Tibial artery (tissue), 4 donors: Measurements from ENCODE around the gene CD200R1L.

Experiments used
- DNase-seq, 2 donors: peaks; one replicate each; pipeline ENCODE4 v3.0.0-alpha.2; 2019
- H3K27ac ChIP-seq, 2 donors: fragments of 200-600 bp; sonication (generic) in 1 of 2; 1 replicate in 1 of 2; 2 replicates in 1 of 2; pipeline ENCODE4 v1.5.1; 2018 to 2019; ENCODE audit warnings: mild to moderate bottlenecking in 1 of 2
- H3K27me3 ChIP-seq, 2 donors: fragments of 200-600 bp; sonication (generic) in 1 of 2; one replicate each; pipeline versions ENCODE4 v1.5.1 to v1.6.0; 2016 to 2019
- H3K36me3 ChIP-seq, 3 donors: fragments of 200-600 bp; sonication (generic) in 2 of 3; one replicate each; pipeline ENCODE4 v1.5.1; 2016 to 2019; ENCODE audit warnings: mild to moderate bottlenecking in 2 of 3
- H3K4me1 ChIP-seq, 4 donors: fragments of 200-600 bp; sonication (generic) in 2 of 4; 1 replicate in 3 of 4; 2 replicates in 1 of 4; pipeline ENCODE4 v1.5.1; 2016 to 2019
- H3K4me3 ChIP-seq, 2 donors: fragments of 200-600 bp; sonication (generic) in 1 of 2; 1 replicate in 1 of 2; 2 replicates in 1 of 2; pipeline ENCODE4 v1.5.1; 2018 to 2019; ENCODE audit warnings: mild to moderate bottlenecking in 2 of 2
- H3K9me3 ChIP-seq, 3 donors: fragments of 200-600 bp; sonication (generic) in 1 of 3; one replicate each; pipeline ENCODE4 v1.5.1; 2016 to 2019
- CTCF ChIP-seq, 2 experiments: fragments of 200-600 bp in 1 of 2; fragments of 450-650 bp in 1 of 2; IDR thresholded peaks; one replicate each; pipeline ENCODE4 v1.5.1; 2017 to 2019; ENCODE audit warnings: antibody characterized with exemption in 2 of 2, mild to moderate bottlenecking in 1 of 2, moderate library complexity in 1 of 2
- intact Hi-C: fragments of 100-400 bp; cut with DNase I; formaldehyde crosslinking; loops from one replicate; pipeline ENCODE4 v1.15.0; 2023; ENCODE audit warnings: low total_unique reads

Gene CD200R1L

GRCh38 chr3:112881891-112882290 lies 35.2 kb upstream of the CD200R1L start:
- Histone ChIP-seq H3K27ac (no peak overlapping the region), H3K9me3 (no peaks in the 10 kb centered on the region), H3K4me1 (no peaks in the 10 kb centered on the region), H3K4me3 (no peak overlapping the region), H3K27me3 (no peaks in the 10 kb centered on the region), H3K36me3 (no peaks in the 10 kb centered on the region)
- no peak for DNase-seq
- intact Hi-C loops = no loop called here
- no peak for TF ChIP-seq CTCF (IDR thresholded peaks at IDR 0.05)

- no peak for DNase-seq
- H3K27ac ChIP-seq = no peak overlapping the region
- H3K27me3 ChIP-seq = no peaks in the 10 kb centered on the region
- H3K4me3 ChIP-seq = no peak overlapping the region
- no peaks in the 10 kb centered on the region for H3K36me3 ChIP-seq
- no peak for TF ChIP-seq CTCF (IDR thresholded peaks at IDR 0.05)
- peaks cover 0 to 15% (median 0%) of the 10 kb centered on the region in 3 donors for H3K9me3 ChIP-seq
- intact Hi-C loops = no loop called here
- H3K4me1 ChIP-seq = no peaks in the 10 kb centered on the region
Observed at GRCh38 chr3:112875561-112875960, 28.9 kb upstream of the CD200R1L start.

GRCh38 chr3:112874725-112875124 lies 28.1 kb upstream of the CD200R1L start:
- TF ChIP-seq CTCF (IDR thresholded peaks at IDR 0.05) = no peak
- intact Hi-C loops = no loop called here
- Histone ChIP-seq H3K4me1 (no peaks in the 10 kb centered on the region), H3K27ac (no peak overlapping the region), H3K27me3 (no peaks in the 10 kb centered on the region), H3K36me3 (no peaks in the 10 kb centered on the region), H3K9me3 (peaks cover 0 to 20% (median 0%) of the 10 kb centered on the region in 3 donors), H3K4me3 (no peak overlapping the region)
- no peak for DNase-seq

- Histone ChIP-seq H3K9me3 (peaks cover 0 to 20% (median 0%) of the 10 kb centered on the region in 3 donors), H3K4me1 (no peaks in the 10 kb centered on the region), H3K4me3 (no peak overlapping the region), H3K27me3 (no peaks in the 10 kb centered on the region), H3K36me3 (no peaks in the 10 kb centered on the region), H3K27ac (no peak overlapping the region)
- intact Hi-C loops = no loop called here
- DNase-seq = no peak
- TF ChIP-seq CTCF (IDR thresholded peaks at IDR 0.05) = no peak
Observed at GRCh38 chr3:112873632-112874031, 27.0 kb upstream of the CD200R1L start.

- H3K4me3 ChIP-seq = no peak overlapping the region
- no peaks in the 10 kb centered on the region for H3K4me1 ChIP-seq
- peaks cover 0 to 20% (median 0%) of the 10 kb centered on the region in 3 donors for H3K9me3 ChIP-seq
- H3K27ac ChIP-seq = no peak overlapping the region
- no peak for DNase-seq
- no peaks in the 10 kb centered on the region for H3K36me3 ChIP-seq
- intact Hi-C loops = no loop called here
- no peaks in the 10 kb centered on the region for H3K27me3 ChIP-seq
- TF ChIP-seq CTCF (IDR thresholded peaks at IDR 0.05) = no peak
Observed at GRCh38 chr3:112871735-112872134, 25.1 kb upstream of the CD200R1L start.

- H3K9me3 ChIP-seq = peaks cover 0 to 7% (median 0%) of the 10 kb centered on the region in 3 donors
- no peaks in the 10 kb centered on the region for H3K36me3 ChIP-seq
- intact Hi-C loops = no loop called here
- no peaks in the 10 kb centered on the region for H3K4me1 ChIP-seq
- H3K27ac ChIP-seq = no peak overlapping the region
- no peak for DNase-seq
- H3K4me3 ChIP-seq = no peak overlapping the region
- H3K27me3 ChIP-seq = no peaks in the 10 kb centered on the region
- no peak for TF ChIP-seq CTCF (IDR thresholded peaks at IDR 0.05)
Observed at GRCh38 chr3:112865757-112866156, 19.1 kb upstream of the CD200R1L start.
